ENCODE data around the gene RIBC1. TPM values are rescaled to one million over a fixed set of nuclear protein-coding genes. Genes with fewer than 3 reads are reported as not detected.

The RIBC1 gene
- total and polyA plus RNA-seq, 10 of the 15 experiments (the other 5 are each of a cell fraction or from before 2014, with no cell fraction given) = 0.22 to 1.0 (median 0.54) TPM

DNA sequence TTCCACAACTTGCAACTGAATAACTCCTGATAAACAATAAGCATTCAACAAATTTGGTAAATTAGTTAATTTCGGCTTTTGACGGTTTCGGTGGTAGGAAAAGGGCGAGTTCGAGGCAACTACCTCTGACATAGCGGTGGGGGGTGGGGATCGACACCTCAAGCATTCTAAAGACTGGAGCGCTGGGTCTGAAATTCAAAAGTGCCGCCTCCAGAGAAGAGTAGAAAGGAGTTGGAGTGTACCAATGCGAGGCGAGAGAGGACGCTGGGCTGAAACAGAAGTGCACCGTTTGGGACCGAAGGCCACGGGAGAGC, 944 bp upstream of the RIBC1 start:
- peak overlapping the region; percentile 98 for H3K27ac ChIP-seq (ENCODE audit: control insufficient read depth, insufficient read depth)
- peaks cover 51% of the 10 kb centered on the region for H3K79me2 ChIP-seq (ENCODE audit: control insufficient read depth, insufficient read depth, low read length)
- H2AFZ ChIP-seq (ENCODE audit: control insufficient read depth, low read depth, low read length) = peak overlapping the region; percentile 75
- BruUV-seq (replicated peaks) = no TSS peak
- FAIRE-seq (no peak), ATAC-seq (peak; percentile 49), DNase-seq (ENCODE audit: low read depth, low spot score) (no peak)
- under 1% methylated on average over 15 of the region's 15 CpGs for WGBS (ENCODE audit: insufficient coverage, insufficient replicate concordance, low lambda C conversion rate, missing lambda C conversion rate)
- peaks cover 6% of the 10 kb centered on the region for H3K4me1 ChIP-seq (ENCODE audit: control insufficient read depth, insufficient read depth, low read length)
- no peaks in the 10 kb centered on the region for H3K27me3 ChIP-seq (replicated peaks in 1 of 2; ENCODE audit: control insufficient read depth in 2 of 2, insufficient read depth in 2 of 2, low read length in 1 of 2)
- H3K36me3 ChIP-seq (ENCODE audit: control insufficient read depth in 2 of 2, insufficient read depth in 2 of 2, low read length in 1 of 2) = peaks cover 0 to 3% of the 10 kb centered on the region in 2 experiments; a peak in 1 of 4 replicates
- no peaks in the 10 kb centered on the region; the same call in 1 of the 2 replicates for H4K20me1 ChIP-seq (ENCODE audit: control insufficient read depth, insufficient read depth)
- H3K4me3 ChIP-seq = peak overlapping the region; percentile 80
- TF ChIP-seq, protein P1, sequence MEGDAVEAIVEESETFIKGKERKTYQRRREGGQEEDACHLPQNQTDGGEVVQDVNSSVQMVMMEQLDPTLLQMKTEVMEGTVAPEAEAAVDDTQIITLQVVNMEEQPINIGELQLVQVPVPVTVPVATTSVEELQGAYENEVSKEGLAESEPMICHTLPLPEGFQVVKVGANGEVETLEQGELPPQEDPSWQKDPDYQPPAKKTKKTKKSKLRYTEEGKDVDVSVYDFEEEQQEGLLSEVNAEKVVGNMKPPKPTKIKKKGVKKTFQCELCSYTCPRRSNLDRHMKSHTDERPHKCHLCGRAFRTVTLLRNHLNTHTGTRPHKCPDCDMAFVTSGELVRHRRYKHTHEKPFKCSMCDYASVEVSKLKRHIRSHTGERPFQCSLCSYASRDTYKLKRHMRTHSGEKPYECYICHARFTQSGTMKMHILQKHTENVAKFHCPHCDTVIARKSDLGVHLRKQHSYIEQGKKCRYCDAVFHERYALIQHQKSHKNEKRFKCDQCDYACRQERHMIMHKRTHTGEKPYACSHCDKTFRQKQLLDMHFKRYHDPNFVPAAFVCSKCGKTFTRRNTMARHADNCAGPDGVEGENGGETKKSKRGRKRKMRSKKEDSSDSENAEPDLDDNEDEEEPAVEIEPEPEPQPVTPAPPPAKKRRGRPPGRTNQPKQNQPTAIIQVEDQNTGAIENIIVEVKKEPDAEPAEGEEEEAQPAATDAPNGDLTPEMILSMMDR (IDR thresholded peaks at IDR 0.05 in 2 of 3, conservative IDR thresholded peaks at IDR 0.05 in 1 of 3; ENCODE audit: control insufficient read depth in 2 of 3, extremely low read depth in 1 of 3, insufficient read depth in 1 of 3, low read depth in 3 of 3, low read length in 3 of 3) = no peak
- peak; percentile 97 for TF ChIP-seq NKRF (conservative IDR thresholded peaks at IDR 0.05)
- no peak for TF ChIP-seq YBX1 (IDR thresholded peaks at IDR 0.05)
- 0 out of 2 replicates have a peak, but pooled peaks have one; percentile 2 for TF ChIP-seq MAX (IDR thresholded peaks at IDR 0.05; ENCODE audit: low read depth, low read length)
- TF ChIP-seq MXI1 (IDR thresholded peaks at IDR 0.05; ENCODE audit: low read depth, low read length) = peak; percentile 34; the same call in 1 of the 2 replicates
- TF ChIP-seq ZBED1 (IDR thresholded peaks at IDR 0.05; ENCODE audit: borderline replicate concordance) = no peak
- TF ChIP-seq RUNX3 (IDR thresholded peaks at IDR 0.05; ENCODE audit: low read length) = 0 out of 2 replicates have a peak, but pooled peaks have one; percentile 2
- TF ChIP-seq, protein P2, sequence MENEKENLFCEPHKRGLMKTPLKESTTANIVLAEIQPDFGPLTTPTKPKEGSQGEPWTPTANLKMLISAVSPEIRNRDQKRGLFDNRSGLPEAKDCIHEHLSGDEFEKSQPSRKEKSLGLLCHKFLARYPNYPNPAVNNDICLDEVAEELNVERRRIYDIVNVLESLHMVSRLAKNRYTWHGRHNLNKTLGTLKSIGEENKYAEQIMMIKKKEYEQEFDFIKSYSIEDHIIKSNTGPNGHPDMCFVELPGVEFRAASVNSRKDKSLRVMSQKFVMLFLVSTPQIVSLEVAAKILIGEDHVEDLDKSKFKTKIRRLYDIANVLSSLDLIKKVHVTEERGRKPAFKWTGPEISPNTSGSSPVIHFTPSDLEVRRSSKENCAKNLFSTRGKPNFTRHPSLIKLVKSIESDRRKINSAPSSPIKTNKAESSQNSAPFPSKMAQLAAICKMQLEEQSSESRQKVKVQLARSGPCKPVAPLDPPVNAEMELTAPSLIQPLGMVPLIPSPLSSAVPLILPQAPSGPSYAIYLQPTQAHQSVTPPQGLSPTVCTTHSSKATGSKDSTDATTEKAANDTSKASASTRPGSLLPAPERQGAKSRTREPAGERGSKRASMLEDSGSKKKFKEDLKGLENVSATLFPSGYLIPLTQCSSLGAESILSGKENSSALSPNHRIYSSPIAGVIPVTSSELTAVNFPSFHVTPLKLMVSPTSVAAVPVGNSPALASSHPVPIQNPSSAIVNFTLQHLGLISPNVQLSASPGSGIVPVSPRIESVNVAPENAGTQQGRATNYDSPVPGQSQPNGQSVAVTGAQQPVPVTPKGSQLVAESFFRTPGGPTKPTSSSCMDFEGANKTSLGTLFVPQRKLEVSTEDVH (IDR thresholded peaks at IDR 0.05; ENCODE audit: low read depth, partially characterized antibody) = no peak
- TF ChIP-seq, protein P3, sequence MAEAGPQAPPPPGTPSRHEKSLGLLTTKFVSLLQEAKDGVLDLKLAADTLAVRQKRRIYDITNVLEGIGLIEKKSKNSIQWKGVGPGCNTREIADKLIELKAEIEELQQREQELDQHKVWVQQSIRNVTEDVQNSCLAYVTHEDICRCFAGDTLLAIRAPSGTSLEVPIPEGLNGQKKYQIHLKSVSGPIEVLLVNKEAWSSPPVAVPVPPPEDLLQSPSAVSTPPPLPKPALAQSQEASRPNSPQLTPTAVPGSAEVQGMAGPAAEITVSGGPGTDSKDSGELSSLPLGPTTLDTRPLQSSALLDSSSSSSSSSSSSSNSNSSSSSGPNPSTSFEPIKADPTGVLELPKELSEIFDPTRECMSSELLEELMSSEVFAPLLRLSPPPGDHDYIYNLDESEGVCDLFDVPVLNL (IDR thresholded peaks at IDR 0.05; ENCODE audit: low read depth, low read length) = peak; percentile 96
- TF ChIP-seq SIN3A (IDR thresholded peaks at IDR 0.05; ENCODE audit: low read depth, low read length) = peak; percentile 99
- TF ChIP-seq NFIC (IDR thresholded peaks at IDR 0.05; ENCODE audit: low read depth, low read length) = no peak
- SMC1A ChIA-PET (ENCODE audit: uncharacterized antibody, unreplicated experiment) = interaction anchor here (1.9 to 2.3 kb wide), 3 partner anchors 9 to 109 kb away, joined by 7 to 10 read pairs (median 8); no protein-coding TSS in a partner anchor
- POLR2A ChIA-PET = interaction anchor here (0.8 to 2.7 kb wide), 6 partner anchors 11 to 196 kb away, joined by 3 to 10 read pairs (median 4); partner anchors contain the start of gene KDM5C
- peak overlapping the region; percentile 100 for H3K4me2 ChIP-seq (ENCODE audit: control insufficient read depth, insufficient read depth)
- intact Hi-C loops (cut with micrococcal nuclease; ENCODE audit: unreplicated experiment) (loop anchor here (1.0 to 5.0 kb wide), 2 partner anchors 13 to 199 kb away; partner anchors contain the start of gene HSD17B10), in situ Hi-C loops (cut with MboI) (no loop called here)
- RAD21 ChIA-PET (ENCODE audit: unreplicated experiment) = interaction anchor here (1.6 to 2.8 kb wide), 3 partner anchors 12 to 197 kb away, joined by 5 to 11 read pairs (median 6); partner anchors contain the start of gene KDM5C
- CTCF ChIA-PET = interaction anchor here (1.5 to 7.5 kb wide), 4 partner anchors 14 to 105 kb away, joined by 5 to 48 read pairs (median 10); partner anchors contain the start of gene HSD17B10
- H3K9ac ChIP-seq (ENCODE audit: control insufficient read depth, insufficient read depth, low read length) = peak overlapping the region; percentile 99
- no peaks in the 10 kb centered on the region for H3K9me3 ChIP-seq (replicated peaks; ENCODE audit: control insufficient read depth, insufficient read depth, low read length)
